ENCODE results near the gene GNGT1. TPM values are rescaled to one million over a fixed set of nuclear protein-coding genes. Genes with fewer than 3 reads are reported as not detected.

Gene GNGT1
- total RNA-seq, 1 experiment from 2014 or later = 0.20 TPM

DNA sequence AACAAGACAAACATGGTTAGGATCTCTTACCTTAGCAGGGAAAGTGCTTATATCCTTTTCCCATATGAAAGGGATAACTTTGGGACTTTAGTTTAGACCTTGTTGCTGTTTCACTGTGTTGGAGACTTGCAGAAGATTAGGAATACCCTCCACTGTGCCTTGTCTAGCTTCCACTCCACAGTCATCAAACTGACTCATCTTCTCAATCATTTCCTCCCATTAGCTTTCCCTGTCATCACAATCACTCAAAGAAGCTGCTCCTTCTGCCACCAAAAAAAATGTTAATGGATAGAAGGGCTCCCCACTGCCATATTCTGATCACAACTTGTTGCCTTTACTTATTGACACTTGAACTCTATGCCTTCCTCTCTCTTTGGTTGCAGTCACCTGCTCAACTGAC lies 31.9 kb downstream of the GNGT1 start:
- no peak overlapping the region for H3K4ac ChIP-seq (ENCODE audit: low read depth, low read length)
- no peak overlapping the region for H2BK12ac ChIP-seq (ENCODE audit: insufficient read length, low read depth, low read length)
- Mint-ChIP-seq H3K27ac (no peak overlapping the region), H3K36me3 (ENCODE audit: insufficient read depth in 1 of 3, low read depth in 3 of 3) (peaks cover 0 to 3% (median 0%) of the 10 kb centered on the region in 3 experiments; a peak in 1 of 7 replicates), H3K4me1 (no peaks in the 10 kb centered on the region), H3K9me3 (no peaks in the 10 kb centered on the region; a peak in 2 of 5 replicates), H3K4me3 (no peak overlapping the region), H3K27me3 (ENCODE audit: low read depth) (peaks cover 2% of the 10 kb centered on the region; the same call in 1 of the 2 replicates)
- H2AFZ ChIP-seq (ENCODE audit: low read length) = no peak overlapping the region
- H4K20me1 ChIP-seq (ENCODE audit: control insufficient read depth, insufficient read depth, insufficient read length) = no peaks in the 10 kb centered on the region
- H4K8ac ChIP-seq (replicated peaks; ENCODE audit: insufficient read length, low read depth, low read length) = no peak overlapping the region
- no peak overlapping the region for H2BK15ac ChIP-seq (ENCODE audit: low read depth, low read length)
- no peak overlapping the region for H2AK5ac ChIP-seq (ENCODE audit: insufficient read length, low read length)
- no peak for DNase-seq
- no peak overlapping the region for H2BK5ac ChIP-seq (ENCODE audit: insufficient read length, low read length)
- H3K23ac ChIP-seq (ENCODE audit: insufficient read length, low read depth, low read length) = no peak overlapping the region
- no peaks in the 10 kb centered on the region for H3K79me2 ChIP-seq (ENCODE audit: insufficient read depth, low read length)
- H3T11ph ChIP-seq (ENCODE audit: low read length) = no peak overlapping the region
- H3K9ac ChIP-seq (ENCODE audit: extremely low read depth, insufficient read length, low read length) = no peak overlapping the region
- no peaks in the 10 kb centered on the region for H3K23me2 ChIP-seq (ENCODE audit: insufficient read length, low read depth, low read length, poor library complexity, severe bottlenecking)
- H3K56ac ChIP-seq (ENCODE audit: insufficient read length, low read depth, low read length) = no peak overlapping the region
- no peaks in the 10 kb centered on the region for H3K4me1 ChIP-seq (ENCODE audit: insufficient read depth, low read length)
- TF ChIP-seq, protein P1, sequence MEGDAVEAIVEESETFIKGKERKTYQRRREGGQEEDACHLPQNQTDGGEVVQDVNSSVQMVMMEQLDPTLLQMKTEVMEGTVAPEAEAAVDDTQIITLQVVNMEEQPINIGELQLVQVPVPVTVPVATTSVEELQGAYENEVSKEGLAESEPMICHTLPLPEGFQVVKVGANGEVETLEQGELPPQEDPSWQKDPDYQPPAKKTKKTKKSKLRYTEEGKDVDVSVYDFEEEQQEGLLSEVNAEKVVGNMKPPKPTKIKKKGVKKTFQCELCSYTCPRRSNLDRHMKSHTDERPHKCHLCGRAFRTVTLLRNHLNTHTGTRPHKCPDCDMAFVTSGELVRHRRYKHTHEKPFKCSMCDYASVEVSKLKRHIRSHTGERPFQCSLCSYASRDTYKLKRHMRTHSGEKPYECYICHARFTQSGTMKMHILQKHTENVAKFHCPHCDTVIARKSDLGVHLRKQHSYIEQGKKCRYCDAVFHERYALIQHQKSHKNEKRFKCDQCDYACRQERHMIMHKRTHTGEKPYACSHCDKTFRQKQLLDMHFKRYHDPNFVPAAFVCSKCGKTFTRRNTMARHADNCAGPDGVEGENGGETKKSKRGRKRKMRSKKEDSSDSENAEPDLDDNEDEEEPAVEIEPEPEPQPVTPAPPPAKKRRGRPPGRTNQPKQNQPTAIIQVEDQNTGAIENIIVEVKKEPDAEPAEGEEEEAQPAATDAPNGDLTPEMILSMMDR (conservative IDR thresholded peaks at IDR 0.05) = no peak
- H2BK120ac ChIP-seq (ENCODE audit: low read depth, low read length, poor library complexity, severe bottlenecking) = no peak overlapping the region
- no peak overlapping the region for H2BK20ac ChIP-seq (ENCODE audit: low read depth, low read length, poor library complexity, severe bottlenecking)
- no peak overlapping the region for H3K18ac ChIP-seq (ENCODE audit: insufficient read length, low read depth, low read length)
- no peaks in the 10 kb centered on the region for H3K79me1 ChIP-seq (ENCODE audit: insufficient read depth, low read depth, low read length, poor library complexity, severe bottlenecking)
- no peak overlapping the region for H3K14ac ChIP-seq (ENCODE audit: insufficient read depth, low read length)
- no peaks in the 10 kb centered on the region for H3K27me3 ChIP-seq (ENCODE audit: insufficient read depth, low read length)
- no peak overlapping the region for H3K27ac ChIP-seq (ENCODE audit: insufficient read length, low read depth, low read length)
- H3K4me2 ChIP-seq (ENCODE audit: insufficient read depth, insufficient read length, low read length) = no peak overlapping the region
- no peaks in the 10 kb centered on the region for H3K9me3 ChIP-seq (ENCODE audit: control insufficient read depth, low read depth, low read length)
- no peak overlapping the region for H4K91ac ChIP-seq (ENCODE audit: insufficient read length, low read depth, low read length)
- H4K5ac ChIP-seq (ENCODE audit: insufficient read length, low read depth, low read length) = no peak overlapping the region

Data from H9 (cell line).